IPS-18a (cell line): ENCODE data around the gene RHOD.

Experiments used
- H3K27ac ChIP-seq: one replicate; pipeline ENCODE4 v1.5.1; 2013; ENCODE audit warnings: low read length
- H3K27me3 ChIP-seq: one replicate; pipeline ENCODE4 v1.6.1; 2013; ENCODE audit warnings: mild to moderate bottlenecking, low read length; ENCODE audit not compliant: control insufficient read depth, insufficient read depth
- H3K36me3 ChIP-seq: one replicate; pipeline ENCODE4 v1.6.1; 2013; ENCODE audit warnings: low read depth, low read length; ENCODE audit not compliant: control insufficient read depth
- H3K4me1 ChIP-seq: one replicate; pipeline ENCODE4 v1.6.1; 2013; ENCODE audit warnings: low read depth, low read length; ENCODE audit not compliant: control insufficient read depth
- H3K4me3 ChIP-seq: one replicate; pipeline ENCODE4 v1.5.1; 2013; ENCODE audit warnings: low read length
- H3K9ac ChIP-seq: one replicate; pipeline ENCODE4 v1.6.1; 2013; ENCODE audit warnings: mild to moderate bottlenecking, low read length, moderate library complexity
- H3K9me3 ChIP-seq: one replicate; pipeline ENCODE4 v1.6.1; 2013; ENCODE audit warnings: low read depth, low read length; ENCODE audit not compliant: control insufficient read depth

Gene RHOD

GRCh38 chr11:67052891-67053290 lies 3.8 kb upstream of the RHOD start:
- H3K4me1 ChIP-seq: peaks cover 15% of the 10 kb centered on the region
- H3K36me3 ChIP-seq: no peaks in the 10 kb centered on the region
- H3K9me3 ChIP-seq: no peaks in the 10 kb centered on the region
- H3K4me3 ChIP-seq: no peak overlapping the region
- no peak overlapping the region for H3K27ac ChIP-seq
- peaks cover 10% of the 10 kb centered on the region for H3K27me3 ChIP-seq
- H3K9ac ChIP-seq: no peak overlapping the region

- peaks cover 10% of the 10 kb centered on the region for H3K27me3 ChIP-seq
- no peak overlapping the region for H3K27ac ChIP-seq
- H3K4me1 ChIP-seq: peaks cover 15% of the 10 kb centered on the region
- no peaks in the 10 kb centered on the region for H3K36me3 ChIP-seq
- no peak overlapping the region for H3K4me3 ChIP-seq
- no peak overlapping the region for H3K9ac ChIP-seq
- H3K9me3 ChIP-seq: no peaks in the 10 kb centered on the region
Measured at GRCh38 chr11:67053896-67054329, 2.7 kb upstream of the RHOD start.

GRCh38 chr11:67054346-67054835 lies 2.3 kb upstream of the RHOD start:
- Histone ChIP-seq H3K36me3 (no peaks in the 10 kb centered on the region), H3K27me3 (peaks cover 10% of the 10 kb centered on the region), H3K9ac (no peak overlapping the region), H3K9me3 (no peaks in the 10 kb centered on the region), H3K27ac (no peak overlapping the region), H3K4me3 (no peak overlapping the region), H3K4me1 (peaks cover 15% of the 10 kb centered on the region)

- Histone ChIP-seq H3K4me3 (no peak overlapping the region), H3K4me1 (peaks cover 15% of the 10 kb centered on the region), H3K27ac (no peak overlapping the region), H3K9ac (no peak overlapping the region), H3K9me3 (no peaks in the 10 kb centered on the region), H3K36me3 (no peaks in the 10 kb centered on the region), H3K27me3 (peaks cover 10% of the 10 kb centered on the region)
Measured at GRCh38 chr11:67054836-67055523, 1.7 kb upstream of the RHOD start.

- H3K27me3 ChIP-seq: peaks cover 10% of the 10 kb centered on the region
- no peaks in the 10 kb centered on the region for H3K9me3 ChIP-seq
- H3K9ac ChIP-seq: no peak overlapping the region
- peak overlapping the region; percentile 59 for H3K4me3 ChIP-seq
- H3K36me3 ChIP-seq: no peaks in the 10 kb centered on the region
- no peak overlapping the region for H3K27ac ChIP-seq
- H3K4me1 ChIP-seq: peaks cover 15% of the 10 kb centered on the region
Measured at GRCh38 chr11:67055812-67056211, 835 bp upstream of the RHOD start.

- Histone ChIP-seq H3K27ac (no peak overlapping the region), H3K36me3 (no peaks in the 10 kb centered on the region), H3K4me3 (peak overlapping the region; percentile 59), H3K4me1 (peaks cover 15% of the 10 kb centered on the region), H3K9ac (peak overlapping the region; percentile 16), H3K27me3 (peaks cover 10% of the 10 kb centered on the region), H3K9me3 (no peaks in the 10 kb centered on the region)
Measured at GRCh38 chr11:67057205-67057672, 592 bp downstream of the RHOD start.

GRCh38 chr11:67058506-67058905 lies 1.9 kb downstream of the RHOD start:
- Histone ChIP-seq H3K4me3 (no peak overlapping the region), H3K27ac (no peak overlapping the region), H3K9ac (no peak overlapping the region), H3K36me3 (no peaks in the 10 kb centered on the region), H3K9me3 (no peaks in the 10 kb centered on the region), H3K4me1 (peaks cover 15% of the 10 kb centered on the region), H3K27me3 (peaks cover 10% of the 10 kb centered on the region)

- H3K4me1 ChIP-seq: peaks cover 10% of the 10 kb centered on the region
- no peak overlapping the region for H3K27ac ChIP-seq
- H3K9me3 ChIP-seq: no peaks in the 10 kb centered on the region
- H3K36me3 ChIP-seq: no peaks in the 10 kb centered on the region
- H3K4me3 ChIP-seq: no peak overlapping the region
- no peak overlapping the region for H3K9ac ChIP-seq
- peaks cover 10% of the 10 kb centered on the region for H3K27me3 ChIP-seq
Measured at GRCh38 chr11:67059671-67060070, 3.0 kb downstream of the RHOD start.

- H3K9ac ChIP-seq: no peak overlapping the region
- H3K9me3 ChIP-seq: no peaks in the 10 kb centered on the region
- H3K27ac ChIP-seq: no peak overlapping the region
- peaks cover 10% of the 10 kb centered on the region for H3K27me3 ChIP-seq
- H3K4me3 ChIP-seq: no peak overlapping the region
- H3K4me1 ChIP-seq: peaks cover 10% of the 10 kb centered on the region
- H3K36me3 ChIP-seq: no peaks in the 10 kb centered on the region
Measured at GRCh38 chr11:67060111-67060522, 3.5 kb downstream of the RHOD start.

- Histone ChIP-seq H3K9ac (no peak overlapping the region), H3K4me1 (no peaks in the 10 kb centered on the region), H3K36me3 (no peaks in the 10 kb centered on the region), H3K4me3 (no peak overlapping the region), H3K27ac (no peak overlapping the region), H3K9me3 (no peaks in the 10 kb centered on the region), H3K27me3 (peaks cover under 1% of the 10 kb centered on the region)
Measured at GRCh38 chr11:67062526-67063373, 6.1 kb downstream of the RHOD start.

GRCh38 chr11:67066333-67066709 lies 9.7 kb downstream of the RHOD start:
- H3K27me3 ChIP-seq: no peaks in the 10 kb centered on the region
- no peak overlapping the region for H3K27ac ChIP-seq
- H3K9ac ChIP-seq: no peak overlapping the region
- H3K4me3 ChIP-seq: no peak overlapping the region
- H3K4me1 ChIP-seq: no peaks in the 10 kb centered on the region
- no peaks in the 10 kb centered on the region for H3K9me3 ChIP-seq
- H3K36me3 ChIP-seq: no peaks in the 10 kb centered on the region
